ENCODE measurements around the gene TFAP2A.

TFAP2A gene

GRCh38 chr6:10413850-10414738 lies 780 bp downstream of the TFAP2A start:
- no peak for TF ChIP-seq EZH2phosphoT487 (conservative IDR thresholded peaks at IDR 0.05; ENCODE audit: low read length)
- TF ChIP-seq CTCF (IDR thresholded peaks at IDR 0.05; ENCODE audit: insufficient read depth, low read length, poor library complexity, severe bottlenecking): no peak
- Histone ChIP-seq H3K79me2 (ENCODE audit: insufficient read depth, low read length) (no peaks in the 10 kb centered on the region), H4K20me1 (ENCODE audit: low read depth, low read length) (no peaks in the 10 kb centered on the region), H2AFZ (ENCODE audit: low read depth, low read length, severe bottlenecking) (no peak overlapping the region), H3F3A (ENCODE audit: insufficient read depth) (no peaks in the 10 kb centered on the region), H3K9ac (ENCODE audit: low read length) (no peak overlapping the region), H3K4me3 (ENCODE audit: insufficient read depth, low read length, poor library complexity, severe bottlenecking) (no peak overlapping the region), H3K27me3 (ENCODE audit: low read length) (no peaks in the 10 kb centered on the region), H3K9me2 (replicated peaks; ENCODE audit: insufficient read depth, low read length) (no peaks in the 10 kb centered on the region), H3K4me2 (ENCODE audit: low read depth, low read length, poor library complexity, severe bottlenecking) (no peak overlapping the region), H3K27ac (ENCODE audit: low read depth, low read length) (no peak overlapping the region), H3K9me3 (ENCODE audit: insufficient read depth, low read length) (no peaks in the 10 kb centered on the region), H3K36me3 (ENCODE audit: low read length) (no peaks in the 10 kb centered on the region)

- no peak overlapping the region for H2AFZ ChIP-seq (ENCODE audit: low read depth, low read length, severe bottlenecking)
- no peaks in the 10 kb centered on the region for H3K27me3 ChIP-seq (ENCODE audit: low read length)
- H3K79me2 ChIP-seq (ENCODE audit: insufficient read depth, low read length): no peaks in the 10 kb centered on the region
Observed at GRCh38 chr6:10413262-10413849, 1.5 kb downstream of the TFAP2A start.

GRCh38 chr6:10412461-10413261 lies 2.2 kb downstream of the TFAP2A start:
- no peaks in the 10 kb centered on the region for H3F3A ChIP-seq (ENCODE audit: insufficient read depth)
- no peak overlapping the region for H3K27ac ChIP-seq (ENCODE audit: low read depth, low read length)
- no peak overlapping the region for H3K4me2 ChIP-seq (ENCODE audit: low read depth, low read length, poor library complexity, severe bottlenecking)
- no peak for TF ChIP-seq CTCF (IDR thresholded peaks at IDR 0.05; ENCODE audit: insufficient read depth, low read length, poor library complexity, severe bottlenecking)
- no peak overlapping the region for H3K4me3 ChIP-seq (ENCODE audit: insufficient read depth, low read length, poor library complexity, severe bottlenecking)
- no peaks in the 10 kb centered on the region for H3K9me3 ChIP-seq (ENCODE audit: insufficient read depth, low read length)
- H3K79me2 ChIP-seq (ENCODE audit: insufficient read depth, low read length): no peaks in the 10 kb centered on the region
- H3K9me2 ChIP-seq (replicated peaks; ENCODE audit: insufficient read depth, low read length): no peaks in the 10 kb centered on the region
- no peaks in the 10 kb centered on the region for H4K20me1 ChIP-seq (ENCODE audit: low read depth, low read length)
- no peaks in the 10 kb centered on the region for H3K36me3 ChIP-seq (ENCODE audit: low read length)
- H2AFZ ChIP-seq (ENCODE audit: low read depth, low read length, severe bottlenecking): no peak overlapping the region
- H3K27me3 ChIP-seq (ENCODE audit: low read length): no peaks in the 10 kb centered on the region
- H3K9ac ChIP-seq (ENCODE audit: low read length): no peak overlapping the region

More at GRCh38 chr6:10413262-10413849, 1.5 kb downstream of the TFAP2A start:
- Histone ChIP-seq H3K9me3 (ENCODE audit: insufficient read depth, low read length) (no peaks in the 10 kb centered on the region), H3K4me2 (ENCODE audit: low read depth, low read length, poor library complexity, severe bottlenecking) (no peak overlapping the region), H3K36me3 (ENCODE audit: low read length) (no peaks in the 10 kb centered on the region), H3K9me2 (replicated peaks; ENCODE audit: insufficient read depth, low read length) (no peaks in the 10 kb centered on the region), H3F3A (ENCODE audit: insufficient read depth) (no peaks in the 10 kb centered on the region), H3K27ac (ENCODE audit: low read depth, low read length) (no peak overlapping the region), H4K20me1 (ENCODE audit: low read depth, low read length) (no peaks in the 10 kb centered on the region), H3K4me3 (ENCODE audit: insufficient read depth, low read length, poor library complexity, severe bottlenecking) (no peak overlapping the region), H3K9ac (ENCODE audit: low read length) (no peak overlapping the region)
- TF ChIP-seq CTCF (IDR thresholded peaks at IDR 0.05; ENCODE audit: insufficient read depth, low read length, poor library complexity, severe bottlenecking) (no peak), EZH2phosphoT487 (conservative IDR thresholded peaks at IDR 0.05; ENCODE audit: low read length) (no peak)

Measured in SU-DHL-6 (cell line).